CD1c-positive myeloid dendritic cell (primary cell): ENCODE measurements around the gene STX8.
"Not testable (repeated sequence)": the region's sequence is repeated elsewhere in the genome, so short reads cannot be mapped to it uniquely, and the experiment has no call there.

ENCODE experiments used
- DNase-seq: peaks from one replicate; pipeline ENCODE4 v3.0.0-alpha.2; 2016; ENCODE audit errors: extremely low spot score

The STX8 gene

DNA sequence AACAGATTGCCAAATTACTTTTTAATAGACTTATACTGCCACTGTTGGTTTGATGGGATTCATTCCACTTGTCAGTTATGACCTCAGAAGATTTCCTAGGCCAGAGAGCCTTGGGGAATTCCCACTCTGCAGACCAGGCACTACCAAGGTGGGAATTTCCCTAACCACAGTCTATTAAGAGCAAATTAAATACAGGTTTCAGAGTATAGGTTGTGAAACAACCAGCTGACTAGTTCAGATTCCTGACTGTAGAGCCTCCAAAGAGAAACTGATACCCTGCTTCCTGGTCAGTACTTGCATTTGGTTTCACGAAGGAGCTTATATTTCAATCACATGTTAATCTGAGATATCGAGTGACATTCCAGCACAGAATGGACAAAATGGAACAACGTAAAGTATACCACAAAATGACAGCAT, 186.5 kb downstream of the STX8 start:
- peak; percentile 19 for DNase-seq

DNA sequence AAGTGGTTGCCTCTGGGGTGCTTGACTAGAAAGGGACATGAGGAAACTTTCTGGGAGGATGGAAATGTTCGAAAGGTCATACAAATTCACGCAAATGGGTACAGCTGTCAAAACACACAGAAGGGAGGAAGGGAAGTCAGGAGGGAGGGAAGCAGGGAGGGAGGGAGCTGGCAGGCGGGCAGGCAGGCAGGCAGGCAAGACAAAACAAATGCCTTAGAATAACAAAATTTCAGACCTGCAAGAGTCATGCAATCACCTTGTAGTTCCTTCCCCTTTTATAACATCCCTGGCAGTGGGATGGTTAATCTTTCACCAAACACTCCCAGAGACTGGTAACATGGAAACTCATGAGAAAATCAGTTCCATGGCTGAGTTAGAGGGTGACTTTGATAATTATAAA, 189.2 kb downstream of the STX8 start:
- no peak for DNase-seq

DNA sequence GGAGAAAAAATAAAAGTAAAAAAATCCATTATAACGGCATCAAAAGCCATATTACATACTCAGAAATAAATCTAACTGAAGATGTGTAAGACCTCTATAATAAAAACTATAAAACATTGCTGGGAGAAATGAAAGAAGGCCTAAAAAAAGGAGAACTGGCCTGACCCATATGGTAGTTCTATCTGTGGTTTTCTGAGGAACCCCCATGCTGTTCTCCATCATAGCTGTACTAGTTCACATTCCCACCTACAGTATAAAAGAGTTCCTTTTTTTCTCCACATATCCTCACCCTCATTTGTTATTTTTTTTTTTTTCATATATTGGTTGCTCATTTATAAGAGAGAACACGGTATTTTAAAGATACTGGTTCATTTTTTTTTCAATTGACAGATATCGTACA, 191.8 kb downstream of the STX8 start:
- peak; percentile 79 for DNase-seq

DNA sequence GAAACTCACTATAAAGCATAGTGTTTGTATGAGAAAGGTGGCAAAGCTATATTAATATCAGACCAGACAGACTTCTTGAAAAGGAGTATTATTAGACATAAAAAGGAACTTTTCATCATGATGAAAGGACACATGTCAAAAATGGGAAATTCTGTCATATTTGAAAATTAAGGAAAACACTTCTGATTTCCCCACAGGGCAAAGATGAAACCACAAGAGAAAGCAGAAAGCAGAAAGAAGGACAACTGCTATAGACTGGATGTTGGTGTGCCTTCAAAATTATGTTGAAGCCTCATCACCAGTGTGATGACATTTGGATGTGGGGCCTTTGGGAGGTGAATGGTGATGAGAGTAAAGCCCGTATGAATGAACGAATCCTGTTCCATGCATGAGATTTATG, 193.0 kb downstream of the STX8 start:
- peak; percentile 56 for DNase-seq

DNA sequence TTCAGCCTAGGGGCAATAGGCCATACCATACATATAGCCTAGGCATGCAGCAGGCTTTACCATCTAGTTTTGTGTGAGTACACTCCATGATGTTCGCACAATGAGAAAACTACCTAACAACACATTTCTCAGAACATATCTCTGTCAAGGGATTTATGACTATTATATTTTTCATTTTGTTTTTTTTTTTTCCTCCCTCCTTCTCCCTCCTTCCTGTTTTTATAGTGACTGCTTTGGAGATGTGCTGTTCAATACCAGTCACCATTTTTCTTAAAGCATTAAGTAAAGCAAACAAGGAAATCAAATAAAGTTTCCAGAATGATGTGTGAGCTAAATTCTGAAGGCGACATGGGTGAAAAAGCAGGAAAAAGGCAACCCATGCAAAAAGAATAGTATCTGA, 194.6 kb downstream of the STX8 start:
- DNase-seq = no peak

DNA sequence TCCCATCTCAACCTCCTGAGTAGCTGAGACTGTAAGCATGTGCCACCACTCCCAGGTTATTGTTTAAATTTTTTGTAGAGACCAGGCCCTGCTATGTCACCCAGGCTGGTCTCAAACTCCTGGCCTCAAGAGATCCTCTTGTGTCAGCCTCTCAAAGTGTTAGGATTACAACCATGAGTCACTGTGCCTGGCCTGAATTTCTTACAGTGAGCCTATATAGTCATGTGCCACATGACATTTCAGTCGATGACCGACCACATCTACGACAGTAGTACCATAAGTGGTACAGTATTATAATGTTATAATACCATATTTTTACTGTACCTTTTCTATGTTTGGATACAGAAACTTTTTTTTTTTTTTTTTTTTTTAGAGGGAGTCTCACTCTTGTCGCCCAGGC, 195.3 kb downstream of the STX8 start:
- no peak for DNase-seq

DNA sequence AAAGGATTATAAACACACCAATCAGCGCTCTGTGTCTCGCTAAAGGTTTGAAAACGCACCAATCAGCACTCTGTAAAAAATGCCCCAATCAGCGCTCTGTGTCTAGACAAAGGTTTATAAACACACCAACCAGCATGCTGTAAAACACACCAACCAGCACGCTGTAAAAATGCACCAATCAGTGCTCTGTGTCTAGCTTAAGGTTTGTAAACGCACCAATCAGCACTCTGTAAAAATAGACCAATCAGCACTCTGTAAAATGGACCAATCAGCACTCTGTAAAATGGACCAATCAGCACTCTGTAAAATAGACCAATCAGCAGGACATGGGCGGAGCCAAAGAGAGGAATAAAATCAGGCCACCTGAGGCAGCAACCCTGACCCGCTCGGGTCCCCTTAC, 199.4 kb downstream of the STX8 start:
- not testable (repeated sequence) for DNase-seq

DNA sequence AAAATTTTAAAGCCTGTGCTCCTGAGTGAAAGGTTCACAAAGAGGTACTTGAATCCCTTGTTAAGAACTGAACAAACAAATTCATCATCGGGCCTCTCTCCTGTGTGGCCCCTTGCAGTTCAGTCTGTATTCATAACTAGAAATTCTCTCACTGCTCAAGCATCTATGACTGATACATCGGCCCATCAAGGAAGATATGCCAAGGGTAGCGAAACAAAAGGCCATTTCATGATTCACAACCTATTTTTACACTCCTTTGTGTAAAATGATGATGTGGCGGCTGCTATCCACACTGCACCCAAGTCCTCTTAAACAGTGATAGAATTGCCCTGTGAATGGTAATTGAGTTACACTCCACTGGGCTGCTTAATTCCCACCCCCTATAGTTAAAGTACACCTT, 204.6 kb downstream of the STX8 start:
- DNase-seq = no peak

DNA sequence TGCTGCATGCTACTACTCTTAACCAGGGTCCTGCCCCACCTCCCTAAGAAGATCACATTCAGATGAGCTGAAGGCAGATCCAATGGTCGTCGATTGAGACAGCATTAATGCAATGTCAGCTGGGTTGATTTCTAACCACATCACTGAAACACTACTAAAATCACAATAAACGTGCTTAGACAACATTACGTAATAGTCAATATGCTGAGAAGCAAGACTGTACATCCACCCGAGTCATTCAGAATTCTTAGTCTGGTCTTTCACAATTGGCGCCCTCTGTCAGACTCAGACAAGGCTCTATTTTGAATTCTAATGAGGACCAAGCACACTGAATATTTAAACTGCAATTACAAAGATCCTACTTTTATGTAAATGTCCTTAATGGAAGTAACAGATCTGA, 205.2 kb downstream of the STX8 start:
- no peak for DNase-seq

DNA sequence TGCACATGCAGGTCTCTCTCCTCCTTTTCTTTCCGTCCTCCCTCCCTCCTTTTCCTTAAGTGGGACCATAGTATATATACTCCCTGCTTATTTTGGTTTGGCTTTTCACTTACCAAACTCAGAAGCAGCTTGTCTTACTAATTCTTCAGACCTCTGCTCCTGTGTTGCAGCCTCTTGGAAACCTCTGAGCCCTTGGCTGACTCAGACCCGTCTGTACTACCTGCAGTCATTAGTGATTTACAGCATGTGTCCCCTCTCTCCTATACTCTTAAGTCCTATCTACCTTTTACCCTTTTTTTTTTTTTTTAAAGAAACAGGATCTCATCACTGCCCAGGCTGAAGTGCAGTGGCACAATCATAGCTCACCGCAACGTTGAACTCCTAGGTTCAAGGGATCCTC, 207.0 kb downstream of the STX8 start:
- DNase-seq = no peak

DNA sequence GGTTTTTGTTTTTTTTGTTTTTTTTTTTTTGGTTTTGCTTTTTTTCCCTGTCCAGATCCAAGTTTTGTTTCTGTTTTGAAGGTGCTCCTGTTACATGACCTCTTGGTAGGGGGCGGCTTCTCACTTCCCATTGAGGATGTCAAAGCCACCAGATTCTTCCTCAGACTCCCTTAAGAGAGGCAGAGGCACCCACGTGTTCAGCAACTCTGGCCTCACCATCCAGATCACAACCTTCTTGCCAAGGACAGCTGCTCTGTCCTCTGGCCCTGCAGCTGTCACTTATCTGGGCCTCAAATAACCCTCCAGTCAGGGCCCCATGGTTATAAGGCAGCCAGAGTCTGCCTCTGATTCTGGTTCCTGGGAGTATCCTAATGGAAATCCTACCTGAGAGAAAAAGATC, 208.5 kb downstream of the STX8 start:
- DNase-seq = peak; percentile 49

DNA sequence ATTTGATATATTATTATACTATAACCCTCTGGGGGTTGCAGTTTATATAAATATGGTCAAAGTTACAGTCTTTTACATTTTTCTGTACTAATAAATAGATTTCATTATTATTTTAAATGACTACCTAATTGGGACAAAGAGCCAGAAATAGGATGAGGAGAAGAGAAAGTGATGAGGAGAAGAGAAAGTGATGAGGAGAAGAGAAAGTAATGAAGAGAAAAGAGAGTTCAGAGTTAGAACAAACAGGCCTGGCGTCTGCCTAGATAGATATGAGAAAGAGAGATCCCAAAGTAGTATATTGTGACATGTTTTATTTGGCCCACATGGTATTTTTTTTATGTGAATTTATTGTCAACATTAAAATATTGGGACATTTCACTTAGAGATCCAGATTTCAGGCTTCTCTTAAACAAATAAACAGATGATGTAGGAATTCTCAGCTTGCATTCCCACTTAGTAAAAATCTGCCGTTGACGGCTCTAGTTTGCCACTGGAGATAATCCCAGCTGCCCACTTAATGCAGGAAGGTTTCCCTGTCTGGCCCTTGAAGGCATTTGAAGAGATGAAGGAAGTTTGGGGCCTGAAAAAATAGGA, 210.7 kb downstream of the STX8 start:
- no peak for DNase-seq

DNA sequence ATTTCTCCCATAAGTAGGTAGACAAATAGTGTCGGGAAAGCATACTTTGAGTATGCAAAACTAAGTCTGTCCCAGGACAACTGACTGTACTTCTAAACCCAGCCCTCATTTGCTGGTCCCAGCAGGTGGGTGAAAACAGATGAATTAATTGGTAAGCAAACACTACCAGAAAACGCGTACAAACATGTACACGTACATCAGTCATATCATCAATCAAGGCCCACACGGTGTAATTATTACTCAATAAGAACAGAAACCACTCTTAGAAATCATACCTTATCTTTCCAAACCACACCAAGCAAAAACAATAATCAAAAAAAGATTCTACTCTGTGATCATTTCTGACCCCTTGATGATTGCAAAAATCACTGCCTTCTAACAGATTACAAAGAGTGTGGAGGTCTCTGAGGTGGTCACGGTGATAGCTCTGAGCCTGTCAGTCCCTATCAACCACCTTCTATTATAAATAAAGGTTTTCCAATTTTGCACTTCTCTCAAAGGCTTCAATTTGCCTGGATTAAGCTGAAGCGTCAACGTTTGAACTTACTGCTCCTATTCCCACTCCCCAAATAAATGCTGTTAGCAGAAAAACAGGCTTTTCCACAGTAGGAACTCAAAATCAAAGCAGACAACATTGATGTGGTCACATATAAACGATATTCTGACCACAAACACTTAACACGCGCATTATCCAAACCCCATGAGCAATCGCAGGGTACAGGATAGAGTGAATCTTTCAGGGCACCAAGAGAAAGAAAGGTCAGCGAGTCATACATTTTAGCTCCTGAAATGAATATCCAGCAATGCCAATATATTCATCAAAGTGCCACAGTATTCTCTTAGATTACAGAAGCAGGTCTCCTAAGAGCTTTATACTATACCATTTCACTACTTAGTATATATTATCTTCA, 211.9 kb downstream of the STX8 start:
- no peak for DNase-seq

DNA sequence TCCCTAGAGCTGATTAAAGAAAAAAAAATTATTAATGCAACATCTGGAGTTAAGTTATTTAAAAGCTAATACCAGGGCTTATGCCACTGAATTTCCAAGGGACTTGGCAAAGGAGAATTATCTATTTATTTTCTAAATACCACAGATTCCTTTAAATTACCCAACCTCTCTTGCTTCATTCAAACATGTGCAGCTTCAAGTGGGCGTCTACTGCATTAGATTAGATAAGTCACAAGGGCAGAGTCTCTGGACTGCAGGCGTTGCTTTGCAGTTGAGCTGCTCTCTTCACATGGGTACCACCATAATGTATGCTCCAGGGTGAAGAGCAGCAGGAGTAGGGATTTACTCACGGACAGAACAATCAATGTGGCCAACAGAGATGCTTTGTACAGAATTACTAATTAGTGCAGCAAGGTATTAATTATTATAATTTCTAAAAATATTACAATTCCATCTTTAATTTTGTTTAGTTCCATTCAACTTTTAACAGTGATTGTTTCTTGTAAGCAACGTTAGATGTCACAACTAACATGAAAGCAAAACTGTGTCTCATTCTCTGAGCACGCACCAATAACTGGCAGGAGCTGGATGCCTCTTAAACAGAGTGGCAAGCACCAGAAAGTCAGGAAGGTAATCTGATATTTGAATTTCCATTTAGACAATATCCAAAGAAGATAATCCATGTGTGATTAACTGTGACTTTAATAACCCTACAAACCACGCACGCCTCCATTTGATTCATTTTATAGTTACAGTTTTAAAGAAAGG, 214.2 kb downstream of the STX8 start:
- DNase-seq = peak; percentile 48

DNA sequence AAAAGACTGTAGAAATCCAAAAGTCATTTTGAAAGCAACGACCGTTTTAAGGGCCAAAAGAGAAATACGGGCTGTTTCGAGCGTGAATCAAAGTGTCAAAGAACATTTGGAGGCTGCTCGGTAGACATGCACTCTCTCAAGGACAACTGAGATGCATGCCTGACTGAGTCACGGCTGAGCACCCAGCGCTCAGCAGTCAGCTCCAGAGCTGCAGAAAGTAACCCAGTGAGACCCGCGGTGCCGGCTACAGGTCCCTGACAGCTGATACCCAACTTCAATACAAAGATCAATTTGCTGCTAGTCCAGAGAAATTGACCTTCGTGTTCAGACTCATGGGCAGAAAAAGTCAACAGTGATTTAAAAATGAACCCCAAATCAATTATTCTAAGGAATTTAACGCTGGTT, 214.9 kb downstream of the STX8 start:
- no peak for DNase-seq

DNA sequence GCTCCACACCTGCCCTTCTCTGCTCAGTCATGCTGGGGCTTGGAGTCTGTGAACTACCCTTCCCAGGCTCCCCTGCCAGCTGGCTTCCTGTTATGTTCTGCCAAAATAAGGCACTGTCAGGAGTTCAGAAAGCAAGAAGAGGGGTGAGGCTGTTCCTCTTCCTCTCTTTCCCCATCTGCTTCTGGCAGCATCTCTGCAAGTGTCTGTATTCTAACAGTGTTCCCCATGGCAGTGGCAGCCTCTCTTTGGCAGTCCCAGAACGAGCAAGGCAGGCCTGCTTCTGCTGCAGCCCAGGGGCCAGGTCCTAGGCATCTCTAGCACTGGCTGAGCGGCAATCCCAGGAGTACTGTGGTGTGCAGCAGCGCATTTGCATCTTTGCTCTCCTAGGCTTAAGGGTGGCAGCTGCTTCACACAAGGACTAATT, 219.1 kb downstream of the STX8 start:
- peak; percentile 60 for DNase-seq

DNA sequence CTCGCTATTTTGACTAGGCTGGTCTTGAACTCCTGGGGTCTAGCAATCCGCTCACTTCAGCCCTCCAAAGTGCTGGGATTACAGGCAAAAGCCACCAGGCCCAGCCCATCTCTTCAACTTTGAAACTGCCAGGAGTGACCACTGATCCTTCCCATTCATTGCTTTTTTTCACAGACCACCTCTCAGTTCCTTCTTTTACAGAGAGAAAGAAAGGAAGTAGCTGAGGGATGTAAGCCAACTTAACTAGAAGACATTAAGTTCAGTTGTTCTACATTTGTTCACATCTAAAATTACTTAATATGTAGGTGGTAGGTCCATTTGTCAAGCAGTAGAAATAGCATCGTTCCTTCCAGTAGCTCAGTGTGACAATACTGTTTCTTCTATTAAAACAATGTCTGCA, 219.8 kb downstream of the STX8 start:
- DNase-seq = peak; percentile 56

DNA sequence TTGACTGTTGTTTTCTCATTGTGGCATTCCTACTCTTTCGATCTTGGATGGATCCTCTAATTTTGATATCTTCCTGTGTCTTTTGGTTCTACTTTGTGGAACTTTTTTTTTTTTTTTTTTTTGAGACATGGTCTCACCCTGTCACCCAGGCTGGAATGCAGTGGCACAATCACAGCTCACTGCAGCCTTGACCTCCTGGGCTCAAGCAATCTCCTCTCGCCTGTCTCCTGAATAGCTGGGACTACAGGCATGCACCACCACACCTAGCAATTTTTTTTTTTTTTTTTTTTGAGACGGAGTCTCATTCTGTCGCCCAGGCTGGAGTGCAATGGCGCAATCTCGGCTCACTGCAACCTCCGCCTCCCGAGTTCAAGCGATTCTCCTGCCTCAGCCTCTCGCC, 220.4 kb downstream of the STX8 start:
- DNase-seq = not testable (repeated sequence)

DNA sequence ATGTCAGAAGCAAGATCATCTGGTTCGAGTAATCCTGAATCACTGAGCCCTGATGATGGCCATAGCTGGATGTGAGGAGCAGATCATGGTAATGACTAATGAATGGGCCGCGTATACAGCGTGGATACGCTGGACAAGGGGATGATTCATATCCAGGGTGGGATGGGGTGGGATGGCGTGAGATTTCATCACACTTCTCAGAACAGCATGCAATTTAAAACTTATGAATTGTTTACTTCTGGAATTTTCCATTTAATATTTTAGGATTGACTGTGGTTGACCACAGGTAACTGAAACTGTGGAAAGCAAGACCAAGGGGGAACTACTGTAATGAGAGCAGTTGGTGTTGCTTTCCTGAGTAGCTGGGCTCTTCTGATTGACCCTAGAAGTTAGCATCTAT, 225.5 kb downstream of the STX8 start:
- peak; percentile 58 for DNase-seq

DNA sequence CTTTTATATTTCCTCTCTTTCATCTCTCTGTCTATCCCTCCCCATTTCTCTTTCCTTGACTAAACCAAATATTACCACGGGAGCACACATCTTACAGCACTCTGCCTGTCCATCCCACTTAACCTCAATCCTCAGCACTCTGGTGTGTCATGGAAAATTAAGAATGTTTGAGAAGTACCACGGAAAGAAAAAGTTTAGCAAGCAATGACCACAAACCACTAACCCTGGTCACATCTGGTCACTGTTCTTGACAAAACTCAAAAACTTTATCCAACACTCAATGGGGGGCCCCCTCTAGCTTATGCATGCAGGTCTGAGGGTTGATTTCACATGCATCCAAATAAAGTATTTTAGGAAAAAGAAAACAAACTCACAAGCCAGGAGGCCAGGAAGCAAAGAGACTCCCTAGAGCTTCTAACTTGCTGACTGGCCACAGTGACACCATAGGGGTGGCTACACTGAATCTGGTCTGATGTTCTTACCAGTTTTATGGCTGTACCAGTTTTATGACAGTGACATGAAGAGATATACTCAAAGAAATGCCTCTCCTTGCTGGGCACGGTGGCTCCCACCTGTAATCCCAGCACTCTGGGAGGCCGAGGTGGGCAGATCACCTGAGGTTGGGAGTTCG, 229.2 kb downstream of the STX8 start:
- DNase-seq = no peak

DNA sequence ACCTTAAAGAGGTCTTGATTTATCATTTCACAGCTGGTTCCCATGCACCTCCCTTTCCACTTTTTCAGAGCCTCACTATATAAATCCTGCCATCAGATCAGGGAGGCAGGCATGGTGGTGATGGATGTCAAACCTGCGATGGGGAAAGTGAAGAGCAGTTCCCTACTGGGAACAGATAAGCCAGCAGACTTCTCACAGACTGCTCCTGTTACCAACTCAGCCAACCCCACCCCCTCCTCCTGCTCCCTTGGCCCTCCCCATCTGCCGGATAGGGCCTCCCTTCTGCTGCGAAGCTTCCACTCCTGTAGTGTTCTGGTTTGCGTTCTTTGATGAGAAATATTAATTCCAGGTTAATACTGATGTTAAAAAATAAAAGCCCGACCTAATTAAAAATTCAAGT, 232.1 kb downstream of the STX8 start:
- no peak for DNase-seq

DNA sequence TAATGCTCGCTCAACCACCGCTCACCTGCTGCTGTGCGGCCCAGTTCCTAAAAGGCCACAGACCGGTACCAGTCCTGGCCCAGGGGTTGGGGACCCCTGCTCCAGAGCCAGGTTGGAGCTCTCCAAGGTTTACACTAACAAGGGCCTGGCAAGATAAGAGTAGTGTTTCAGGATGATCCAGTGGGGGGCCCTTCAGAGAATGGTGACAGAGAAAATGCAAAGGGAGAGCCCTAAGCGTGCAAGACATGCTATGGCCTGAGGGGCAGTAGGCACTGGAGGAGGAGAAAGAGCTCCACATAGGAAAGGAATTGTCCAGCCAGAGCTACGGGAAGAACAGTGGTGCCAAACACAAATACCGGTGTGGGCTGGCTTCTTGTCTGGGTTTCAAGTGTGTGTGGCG, 233.4 kb downstream of the STX8 start:
- no peak for DNase-seq
